Calu3 (cell line): ENCODE measurements around the gene FEM1C. TPM values are rescaled to one million over a fixed set of nuclear protein-coding genes. Genes with fewer than 3 reads are reported as not detected.

ENCODE experiments used
- BruUV-seq: library from RNA; stranded (reverse); fragments of 400-500 nt; replicated peaks from 2 replicates; lab custom pipeline; 2021; lab: Mats Ljungman, UMichigan
- CTCF ChIA-PET: fragments of 300-600 bp; sonication (Branson Sonifier 250); formaldehyde crosslinking; loops from one replicate; lab custom pipeline; 2022; ENCODE audit warnings: antibody characterized with exemption; lab: Charles Lee
- DNase-seq: peaks from one replicate; pipeline ENCODE4 v3.0.0; 2022
- H3K27ac Mint-ChIP-seq: one replicate; pipeline ENCODE4 v1.8.0; 2022; ENCODE audit warnings: mixed read lengths; ENCODE audit not compliant: unreplicated experiment
- H3K27me3 Mint-ChIP-seq: one replicate; pipeline ENCODE4 v1.8.0; 2022; ENCODE audit warnings: mixed read lengths; ENCODE audit not compliant: unreplicated experiment
- H3K36me3 Mint-ChIP-seq: one replicate; pipeline ENCODE4 v1.8.0; 2022; ENCODE audit warnings: mild to moderate bottlenecking, moderate library complexity, mixed read lengths; ENCODE audit not compliant: insufficient read depth, unreplicated experiment
- H3K4me1 Mint-ChIP-seq: one replicate; pipeline ENCODE4 v1.8.0; 2022; ENCODE audit warnings: mild to moderate bottlenecking, low read depth, mixed read lengths; ENCODE audit not compliant: unreplicated experiment
- H3K4me3 Mint-ChIP-seq: one replicate; pipeline ENCODE4 v1.8.0; 2022; ENCODE audit warnings: mild to moderate bottlenecking, low read depth, moderate library complexity, mixed read lengths; ENCODE audit not compliant: unreplicated experiment
- H3K9me3 Mint-ChIP-seq: one replicate; pipeline ENCODE4 v1.8.0; 2022; ENCODE audit warnings: low read depth, mixed read lengths; ENCODE audit not compliant: unreplicated experiment
- CTCF ChIP-seq: fragments of 200-600 bp; IDR thresholded peaks from one replicate; pipeline ENCODE4 v1.8.0; 2022; ENCODE audit warnings: antibody characterized with exemption; ENCODE audit not compliant: unreplicated experiment
- intact Hi-C: fragments of 100-400 bp; cut with micrococcal nuclease; formaldehyde crosslinking; loops from one replicate; pipeline ENCODE4 v1.10.0; 2022; ENCODE audit not compliant: unreplicated experiment
- total RNA-seq: library from RNA; stranded (reverse); gene quantifications from 2 replicates; pipeline ENCODE4 v1.2.3, GENCODE V29; 2022

FEM1C gene
- total RNA-seq, 1 experiment from 2014 or later, result 42.8 TPM

GRCh38 chr5:115558388-115558956 lies 13.9 kb upstream of the FEM1C start:
- no peaks in the 10 kb centered on the region for H3K9me3 Mint-ChIP-seq
- H3K4me1 Mint-ChIP-seq, result peaks cover 9% of the 10 kb centered on the region
- no peak for DNase-seq
- no peak for TF ChIP-seq CTCF
- H3K27ac Mint-ChIP-seq, result no peak overlapping the region
- H3K27me3 Mint-ChIP-seq, result no peaks in the 10 kb centered on the region
- H3K4me3 Mint-ChIP-seq, result no peak overlapping the region
- CTCF ChIA-PET, result no interaction called here
- H3K36me3 Mint-ChIP-seq, result no peaks in the 10 kb centered on the region
- intact Hi-C loops, result no loop called here
- no TSS peak for BruUV-seq

GRCh38 chr5:115557667-115558387 lies 13.3 kb upstream of the FEM1C start:
- H3K27ac Mint-ChIP-seq, result no peak overlapping the region
- intact Hi-C loops, result no loop called here
- DNase-seq, result no peak
- H3K27me3 Mint-ChIP-seq, result no peaks in the 10 kb centered on the region
- H3K9me3 Mint-ChIP-seq, result no peaks in the 10 kb centered on the region
- CTCF ChIA-PET, result no interaction called here
- peaks cover 9% of the 10 kb centered on the region for H3K4me1 Mint-ChIP-seq
- H3K4me3 Mint-ChIP-seq, result no peak overlapping the region
- H3K36me3 Mint-ChIP-seq, result no peaks in the 10 kb centered on the region
- no peak for TF ChIP-seq CTCF
- BruUV-seq, result no TSS peak

- CTCF ChIA-PET, result interaction anchor here (0.6 kb wide), 1 partner anchor 18 kb away, joined by 3 read pairs; no protein-coding TSS in a partner anchor
- H3K27ac Mint-ChIP-seq, result no peak overlapping the region
- BruUV-seq, result no TSS peak
- intact Hi-C loops, result no loop called here
- H3K27me3 Mint-ChIP-seq, result no peaks in the 10 kb centered on the region
- DNase-seq, result no peak
- H3K4me1 Mint-ChIP-seq, result peaks cover 19% of the 10 kb centered on the region
- no peaks in the 10 kb centered on the region for H3K9me3 Mint-ChIP-seq
- TF ChIP-seq CTCF, result no peak
- no peak overlapping the region for H3K4me3 Mint-ChIP-seq
- no peaks in the 10 kb centered on the region for H3K36me3 Mint-ChIP-seq
Measured at GRCh38 chr5:115556276-115556675, 11.7 kb upstream of the FEM1C start.

GRCh38 chr5:115555084-115555633 lies 10.6 kb upstream of the FEM1C start:
- intact Hi-C loops, result no loop called here
- no peaks in the 10 kb centered on the region for H3K9me3 Mint-ChIP-seq
- no peaks in the 10 kb centered on the region for H3K36me3 Mint-ChIP-seq
- no peak for TF ChIP-seq CTCF
- no peaks in the 10 kb centered on the region for H3K27me3 Mint-ChIP-seq
- DNase-seq, result no peak
- H3K4me1 Mint-ChIP-seq, result peaks cover 27% of the 10 kb centered on the region
- H3K27ac Mint-ChIP-seq, result no peak overlapping the region
- CTCF ChIA-PET, result interaction anchor here (1.0 kb wide), 1 partner anchor 21 kb away, joined by 3 read pairs; no protein-coding TSS in a partner anchor
- no TSS peak for BruUV-seq
- no peak overlapping the region for H3K4me3 Mint-ChIP-seq
